Heart left ventricle (tissue), 16 donors: ENCODE data around the gene CDC7. TPM values are rescaled to one million over a fixed set of nuclear protein-coding genes. Genes with fewer than 3 reads are reported as not detected.

Experiments used
- ATAC-seq, 4 donors: fragments of 200-7000 bp; cut with Tn5 transposase; one replicate each; pipeline ENCODE4 v1.9.1; 2020 to 2022; ENCODE audit warnings: moderate library complexity in 4 of 4, mild to moderate bottlenecking in 3 of 4, moderate number of reproducible peaks in 1 of 4
- DNase-seq, 5 donors: peaks; one replicate each; pipeline ENCODE4 v3.0.0-alpha.2; 2020
- H3K27ac ChIP-seq, 12 donors: fragments of 200-600 bp; sonication (generic) in 4 of 12; one replicate each; pipeline versions ENCODE4 v1.5.0 to v1.8.0; 2016 to 2022; ENCODE audit warnings: mild to moderate bottlenecking in 2 of 12
- H3K27me3 ChIP-seq, 9 donors: fragments of 200-600 bp; sonication (generic) in 2 of 9; one replicate each; pipeline versions ENCODE4 v1.5.1 to v1.8.0; 2016 to 2022; ENCODE audit warnings: mild to moderate bottlenecking in 3 of 9
- H3K36me3 ChIP-seq, 9 donors: fragments of 200-600 bp; sonication (generic) in 2 of 9; one replicate each; pipeline versions ENCODE4 v1.5.0 to v1.8.0; 2018 to 2022; ENCODE audit warnings: mild to moderate bottlenecking in 2 of 9
- H3K4me1 ChIP-seq, 12 donors: fragments of 200-600 bp; sonication (generic) in 4 of 12; one replicate each; pipeline versions ENCODE4 v1.5.0 to v1.8.0; 2016 to 2022; ENCODE audit warnings: mild to moderate bottlenecking in 3 of 12
- H3K4me3 ChIP-seq, 12 donors: fragments of 200-600 bp; sonication (generic) in 4 of 12; one replicate each; pipeline versions ENCODE4 v1.5.0 to v1.8.0; 2017 to 2022; ENCODE audit warnings: mild to moderate bottlenecking in 9 of 12, moderate library complexity in 4 of 12
- H3K9me3 ChIP-seq, 12 donors: fragments of 200-600 bp; sonication (generic) in 4 of 12; one replicate each; pipeline versions ENCODE4 v1.5.0 to v1.8.0; 2016 to 2022; ENCODE audit warnings: mild to moderate bottlenecking in 1 of 12
- POLR2A ChIP-seq, 2 donors: fragments of 450-650 bp; IDR thresholded peaks; one replicate each; pipeline ENCODE4 v1.6.1; 2017; ENCODE audit warnings: antibody characterized with exemption in 2 of 2, mild to moderate bottlenecking in 2 of 2, moderate library complexity in 2 of 2
- WGBS, 4 donors: extraction: QIAGEN DNeasy Blood & Tissue Kit in 2 of 4; methylation state at CpG; one replicate each; pipeline versions ENCODE4 v1.1.5 to v1.1.7; 2013 to 2018; 5-methylcytosine and 5-hydroxymethylcytosine counted together
- intact Hi-C, 10 donors: fragments of 100-400 bp; cut with DNase I; formaldehyde crosslinking; loops; one replicate each; pipeline versions ENCODE4 v1.11.1 to v1.14.2; 2022
- polyA plus RNA-seq, 2 donors: library from polyadenylated mRNA; stranded (reverse); fragments of 200-250 nt; gene quantifications; one replicate each; pipeline ENCODE4 v1.2.3, GENCODE V29; 2013
- total RNA-seq, 9 donors: library from RNA; depleted of rRNA in 2 of 9; stranded (reverse); fragments of >200 nt in 2 of 9; fragmentation: NEBNext Ultra II Directional in 3 of 9; extraction: Animal tissue kit (Norgen Biotek cat#: 25700) in 3 of 9; gene quantifications; one replicate each; pipeline versions ENCODE4 v1.1.0 to v1.2.4, GENCODE V29; 2016 to 2023
- TF ChIP-seq, protein P1 (sequence below), 12 donors: fragments of 200-600 bp; sonication (generic) in 4 of 12; IDR thresholded peaks; one replicate each; pipeline versions ENCODE4 v1.5.0 to v1.8.0; 2018 to 2022; ENCODE audit warnings: antibody characterized with exemption in 12 of 12, mild to moderate bottlenecking in 5 of 12
- donor health status: ischemic (EF 13 %, LVEDD 7.1; RV severe dilation, severe dysfunction).
- donor health status: healthy with polysubstance abuse.
- donor health status: DM: no; HTN: yes; CAD: no.
- donor health status: DM: no; HTN: no; CAD: no.
- donor health status: ischemic (EF 25% LVEDD 6.9; RV normal size, moderate dysfunction).
- donor health status: ischemic (EF 25% LVEDD 5.7; RV mildly dilated, moderate dysfunction).
- donor health status: healthy.
- donor health status: DM: yes; HTN: yes; CAD: no.
- donor health status: ischemic (EF 35%, LVEDD 5.7; RV mildly dilated, moderate dysfunction).
- donor health status: nonischemic (EF 11% LVEDD 7.7; RV severe dilation, severe dysfunction).
- donor health status: DM: yes; HTN: yes; CAD: no.
- donor health status: PGD.
- donor health status: ischemic (EF 29% LVEDD 5.4; RV normal size, mild dysfunction).
- donor health status: nonischemic (EF 23%, LVEDD 6.1; RV moderate dilation, normal function).

The CDC7 gene
- total and polyA plus RNA-seq, 11 donors = 0.30 to 6.3 (median 0.97) TPM

DNA sequence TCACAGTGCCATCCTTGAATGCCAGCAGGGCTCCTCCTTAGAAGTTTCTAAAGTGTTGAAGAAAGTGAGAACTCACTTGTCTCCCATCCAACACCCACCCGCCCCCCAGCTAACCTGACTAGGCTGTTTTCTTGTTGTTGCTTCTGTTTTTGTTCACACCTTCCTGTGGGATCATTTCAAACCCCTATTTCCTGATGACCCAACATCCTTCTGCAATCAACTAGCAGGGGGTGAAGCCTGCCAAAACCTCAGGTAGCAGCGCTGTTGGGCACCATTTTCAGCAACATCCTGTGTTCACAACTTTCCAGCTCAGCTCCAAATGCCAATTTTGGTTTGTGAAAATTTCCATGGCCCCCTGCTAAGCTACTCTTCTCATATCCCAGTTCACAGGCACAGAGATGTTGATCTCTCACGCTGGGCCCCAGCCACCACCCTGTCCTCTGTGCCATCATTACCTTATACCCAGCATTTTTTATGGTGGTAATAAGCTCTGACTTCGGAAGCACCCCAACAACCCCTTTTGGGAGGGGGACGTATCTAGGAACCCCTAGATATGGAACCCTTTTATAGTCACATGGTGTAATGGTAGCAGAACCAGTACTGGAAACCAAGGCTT, 41.4 kb downstream of the CDC7 start:
- intact Hi-C loops = no loop called here
- H3K9me3 ChIP-seq = no peaks in the 10 kb centered on the region

GRCh38 chr1:91545506-91546300, 45.1 kb downstream of the CDC7 start:
- WGBS, 4 donors = 82 to 85% (median 83%) methylated on average over 13 of the region's 13 CpGs
- no peaks in the 10 kb centered on the region for H3K9me3 ChIP-seq
- H3K27ac ChIP-seq = no peak overlapping the region
- H3K36me3 ChIP-seq = no peaks in the 10 kb centered on the region
- no peak overlapping the region for H3K4me3 ChIP-seq
- H3K4me1 ChIP-seq = peaks cover 0 to 24% (median 0%) of the 10 kb centered on the region in 12 donors
- ATAC-seq = no peak
- DNase-seq = no peak
- intact Hi-C loops = no loop called here
- H3K27me3 ChIP-seq = no peaks in the 10 kb centered on the region
- TF ChIP-seq, protein P1, sequence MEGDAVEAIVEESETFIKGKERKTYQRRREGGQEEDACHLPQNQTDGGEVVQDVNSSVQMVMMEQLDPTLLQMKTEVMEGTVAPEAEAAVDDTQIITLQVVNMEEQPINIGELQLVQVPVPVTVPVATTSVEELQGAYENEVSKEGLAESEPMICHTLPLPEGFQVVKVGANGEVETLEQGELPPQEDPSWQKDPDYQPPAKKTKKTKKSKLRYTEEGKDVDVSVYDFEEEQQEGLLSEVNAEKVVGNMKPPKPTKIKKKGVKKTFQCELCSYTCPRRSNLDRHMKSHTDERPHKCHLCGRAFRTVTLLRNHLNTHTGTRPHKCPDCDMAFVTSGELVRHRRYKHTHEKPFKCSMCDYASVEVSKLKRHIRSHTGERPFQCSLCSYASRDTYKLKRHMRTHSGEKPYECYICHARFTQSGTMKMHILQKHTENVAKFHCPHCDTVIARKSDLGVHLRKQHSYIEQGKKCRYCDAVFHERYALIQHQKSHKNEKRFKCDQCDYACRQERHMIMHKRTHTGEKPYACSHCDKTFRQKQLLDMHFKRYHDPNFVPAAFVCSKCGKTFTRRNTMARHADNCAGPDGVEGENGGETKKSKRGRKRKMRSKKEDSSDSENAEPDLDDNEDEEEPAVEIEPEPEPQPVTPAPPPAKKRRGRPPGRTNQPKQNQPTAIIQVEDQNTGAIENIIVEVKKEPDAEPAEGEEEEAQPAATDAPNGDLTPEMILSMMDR (IDR thresholded peaks at IDR 0.05) = no peak
- no peak for TF ChIP-seq POLR2A (IDR thresholded peaks at IDR 0.05)

More for the DNA sequence above, 41.4 kb downstream of the CDC7 start:
- TF ChIP-seq POLR2A (IDR thresholded peaks at IDR 0.05) = no peak
- TF ChIP-seq, protein P1 (IDR thresholded peaks at IDR 0.05) = no peak
- Histone ChIP-seq H3K4me1 (peaks cover 0 to 7% (median 0%) of the 10 kb centered on the region in 12 donors), H3K27ac (no peak overlapping the region), H3K36me3 (no peaks in the 10 kb centered on the region), H3K27me3 (no peaks in the 10 kb centered on the region), H3K4me3 (no peak overlapping the region)
- 80 to 85% (median 83%) methylated on average over 5 of the region's 5 CpGs for WGBS, 4 donors
- DNase-seq (no peak), ATAC-seq (no peak)

GRCh38 chr1:91546301-91546581, 45.6 kb downstream of the CDC7 start:
- TF ChIP-seq, protein P1 (IDR thresholded peaks at IDR 0.05) = no peak
- TF ChIP-seq POLR2A (IDR thresholded peaks at IDR 0.05) = no peak
- Histone ChIP-seq H3K27ac (no peak overlapping the region), H3K4me3 (no peak overlapping the region), H3K27me3 (no peaks in the 10 kb centered on the region), H3K4me1 (peaks cover 0 to 24% (median 0%) of the 10 kb centered on the region in 12 donors), H3K9me3 (no peaks in the 10 kb centered on the region), H3K36me3 (no peaks in the 10 kb centered on the region)
- intact Hi-C loops = no loop called here
- no peak for ATAC-seq
- peak in 1 of 5 donors; percentile 60 for DNase-seq
- WGBS, 4 donors = 88 to 96% (median 91%) methylated on average over 18 of the region's 18 CpGs

DNA sequence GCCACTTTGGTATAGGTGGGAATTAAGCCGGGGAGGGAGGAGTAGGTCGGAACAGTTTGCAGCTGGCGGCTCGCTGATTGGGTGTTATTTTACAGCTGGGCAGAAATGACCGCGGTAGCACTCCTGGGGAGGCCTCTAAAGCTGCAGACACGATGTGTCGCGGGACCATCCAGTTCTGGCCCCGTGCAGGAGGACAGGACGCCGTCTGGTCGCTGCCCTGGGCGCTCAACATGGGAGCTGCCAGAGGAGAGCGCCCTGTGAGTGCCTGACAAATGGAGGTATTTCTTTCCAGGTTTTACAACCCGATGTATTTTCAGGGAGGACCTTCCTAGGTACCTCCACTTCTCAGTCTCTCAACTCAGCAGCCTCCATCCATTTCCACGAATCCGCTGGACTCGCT, 46.2 kb downstream of the CDC7 start:
- TF ChIP-seq, protein P1 (IDR thresholded peaks at IDR 0.05) = peak in 1 of 12 donors; percentile 31
- no peak for TF ChIP-seq POLR2A (IDR thresholded peaks at IDR 0.05)
- H3K27me3 ChIP-seq = no peaks in the 10 kb centered on the region
- H3K4me1 ChIP-seq = peaks cover 0 to 24% (median 0%) of the 10 kb centered on the region in 12 donors
- H3K27ac ChIP-seq = no peak overlapping the region
- intact Hi-C loops = no loop called here
- DNase-seq (no peak), ATAC-seq (peak in 1 of 4 donors; percentile 48)
- H3K36me3 ChIP-seq = no peaks in the 10 kb centered on the region
- H3K4me3 ChIP-seq = peak overlapping the region in 1 of 12 donors; percentile 3
- WGBS, 4 donors = 78 to 93% (median 91%) methylated on average over 17 to 19 of the region's 19 CpGs
- H3K9me3 ChIP-seq = no peaks in the 10 kb centered on the region
